ENCODE results near the gene EXOC3L4. TPM values are rescaled to one million over a fixed set of nuclear protein-coding genes. Genes with fewer than 3 reads are reported as not detected.

EXOC3L4 gene
- total RNA-seq, 1 donor from 2014 or later = 0.46 TPM

DNA sequence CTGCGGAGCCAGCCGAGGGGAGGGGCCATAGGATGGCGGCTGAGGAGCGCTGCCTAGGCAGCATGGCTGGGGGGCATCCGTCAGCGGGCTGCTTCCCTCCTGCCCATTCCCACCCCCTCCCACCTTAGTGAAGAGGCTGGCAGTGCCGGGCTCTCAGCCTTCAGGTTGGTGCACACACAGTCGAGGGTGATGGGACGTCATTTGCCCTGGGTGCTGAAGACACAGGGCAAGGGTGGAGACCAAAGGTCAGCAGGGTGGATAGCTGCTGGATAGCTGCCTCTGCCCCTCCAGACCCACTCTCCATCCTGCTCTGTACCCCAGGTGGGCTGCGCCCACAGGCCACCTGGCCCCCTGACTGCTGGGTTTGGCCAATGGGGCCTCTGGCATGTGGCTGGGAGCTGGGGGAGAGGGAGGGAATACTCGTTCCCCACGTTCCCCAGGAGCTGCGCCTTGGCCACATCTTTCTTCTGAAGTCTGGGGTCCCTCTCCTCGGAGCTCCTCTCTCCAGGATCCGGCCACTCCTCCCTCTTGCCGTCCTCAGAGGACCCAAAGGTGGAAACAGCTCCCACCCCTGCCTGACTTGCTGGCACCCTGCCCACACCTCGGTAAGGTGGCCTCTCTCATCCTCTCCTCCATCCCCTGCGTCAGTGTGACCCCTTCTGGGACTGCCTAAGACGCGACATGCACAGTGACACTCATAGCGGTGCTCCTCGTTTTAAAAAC is 26.0 kb upstream of the EXOC3L4 start:
- DNase-seq (ENCODE audit: low spot score) = no peak
- intact Hi-C loops (cut with DNase I) = no loop called here

GRCh38 chr14:103070263-103070885 is 24.2 kb upstream of the EXOC3L4 start:
- intact Hi-C loops (cut with DNase I) = no loop called here
- DNase-seq (ENCODE audit: low spot score) = no peak

DNA sequence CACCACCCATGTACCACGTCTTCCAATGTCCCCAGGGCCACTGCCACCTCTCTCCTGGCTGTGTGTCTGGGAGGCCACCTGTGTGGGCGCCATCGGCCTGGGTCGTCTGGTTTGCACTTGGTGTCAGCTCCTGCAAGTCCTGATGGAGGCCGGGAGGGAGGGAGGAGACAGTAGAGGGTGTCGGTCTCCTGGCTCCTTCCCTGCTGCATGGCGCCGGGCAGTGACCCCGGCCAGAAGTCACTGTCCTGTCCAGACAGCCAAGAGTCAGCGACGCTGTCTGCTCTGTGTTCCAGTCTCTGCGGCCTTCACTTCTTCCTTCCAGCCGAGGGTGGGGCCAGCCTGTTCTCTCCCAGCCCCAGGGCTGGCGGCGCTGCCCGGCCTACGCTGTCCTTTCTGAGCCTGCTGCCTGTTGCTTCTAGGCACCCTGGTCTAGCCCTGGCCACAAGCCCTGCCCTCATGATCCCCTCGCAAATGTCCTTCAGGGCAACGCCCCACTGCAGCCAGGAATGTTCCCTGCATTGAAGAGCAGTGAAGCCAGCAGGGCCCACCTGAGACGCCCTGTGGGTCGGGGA is 23.5 kb upstream of the EXOC3L4 start:
- intact Hi-C loops (cut with DNase I) = no loop called here

GRCh38 chr14:103071544-103072251 is 22.8 kb upstream of the EXOC3L4 start:
- DNase-seq (ENCODE audit: low spot score) = no peak
- intact Hi-C loops (cut with DNase I) = no loop called here

More for the DNA sequence above, 23.5 kb upstream of the EXOC3L4 start:
- no peak for DNase-seq (ENCODE audit: low spot score)

DNA sequence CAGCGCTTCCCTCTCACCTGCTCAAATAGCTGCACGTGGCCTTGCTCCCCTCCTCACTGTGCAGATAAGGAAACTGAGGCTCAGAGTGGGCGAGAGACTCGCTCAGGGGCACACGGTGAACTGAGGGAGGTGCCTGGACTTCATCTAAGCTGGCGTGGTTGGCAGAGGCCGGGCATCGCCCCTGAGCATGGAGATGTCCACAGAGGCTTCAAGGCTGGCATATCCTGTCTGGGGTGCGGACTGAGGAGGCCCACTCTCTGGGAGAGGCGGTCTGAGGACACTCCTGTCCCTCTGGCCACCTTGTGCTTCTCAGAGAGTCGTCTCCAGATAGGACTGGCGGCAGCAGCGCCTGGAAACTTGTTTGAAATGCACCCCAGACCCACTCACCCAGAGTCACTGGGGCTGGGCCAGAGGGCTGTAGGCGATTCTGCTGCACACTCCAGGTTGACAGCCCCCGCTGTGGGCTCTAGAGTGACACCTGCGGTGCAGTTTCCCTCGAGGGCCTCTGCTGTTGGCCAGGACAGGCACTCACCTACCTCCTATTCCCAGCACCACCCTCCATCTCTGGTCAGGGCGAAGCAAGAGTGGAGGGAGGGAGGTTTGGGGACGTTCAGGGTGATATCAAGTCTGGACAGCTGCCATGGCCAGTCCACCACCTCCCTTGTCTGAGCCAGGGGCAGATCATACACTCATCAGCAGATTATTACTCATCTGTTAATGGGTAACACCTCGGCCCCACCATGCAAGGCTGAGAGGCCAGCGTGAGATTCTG is 21.7 kb upstream of the EXOC3L4 start:
- DNase-seq (ENCODE audit: low spot score) = no peak
- intact Hi-C loops (cut with DNase I) = no loop called here

DNA sequence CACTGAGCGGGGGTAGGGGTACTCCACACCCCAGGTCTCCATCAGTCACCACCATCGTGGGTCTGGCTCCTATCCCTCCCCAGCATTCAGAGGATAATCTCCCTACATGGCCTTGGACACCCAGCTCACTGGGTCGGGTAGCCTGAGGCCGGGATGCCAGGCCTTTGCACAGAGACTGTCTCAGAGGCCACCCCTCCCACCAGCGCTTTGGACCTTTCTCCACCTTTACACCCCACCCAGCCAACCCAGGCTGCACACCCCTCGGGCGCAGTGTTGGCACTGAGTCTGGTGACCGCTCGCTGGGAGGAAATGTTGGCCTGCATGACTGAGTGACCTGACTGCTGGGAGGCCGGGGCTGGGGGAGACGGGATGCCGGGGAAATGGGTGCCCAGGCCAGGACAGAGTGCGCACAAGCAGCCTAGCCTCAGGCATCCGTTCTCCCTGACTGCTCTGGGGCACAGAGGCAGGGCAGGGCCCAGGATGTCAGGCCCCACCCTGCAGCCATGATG is 21.1 kb upstream of the EXOC3L4 start:
- intact Hi-C loops (cut with DNase I) = no loop called here
- no peak for DNase-seq (ENCODE audit: low spot score)

- intact Hi-C loops (cut with DNase I) = loop anchor here (2.0 kb wide), 1 partner anchor 219 kb away; no protein-coding TSS in a partner anchor
- DNase-seq (ENCODE audit: low spot score) = no peak
Observed at GRCh38 chr14:103073876-103074728, 20.4 kb upstream of the EXOC3L4 start.

DNA sequence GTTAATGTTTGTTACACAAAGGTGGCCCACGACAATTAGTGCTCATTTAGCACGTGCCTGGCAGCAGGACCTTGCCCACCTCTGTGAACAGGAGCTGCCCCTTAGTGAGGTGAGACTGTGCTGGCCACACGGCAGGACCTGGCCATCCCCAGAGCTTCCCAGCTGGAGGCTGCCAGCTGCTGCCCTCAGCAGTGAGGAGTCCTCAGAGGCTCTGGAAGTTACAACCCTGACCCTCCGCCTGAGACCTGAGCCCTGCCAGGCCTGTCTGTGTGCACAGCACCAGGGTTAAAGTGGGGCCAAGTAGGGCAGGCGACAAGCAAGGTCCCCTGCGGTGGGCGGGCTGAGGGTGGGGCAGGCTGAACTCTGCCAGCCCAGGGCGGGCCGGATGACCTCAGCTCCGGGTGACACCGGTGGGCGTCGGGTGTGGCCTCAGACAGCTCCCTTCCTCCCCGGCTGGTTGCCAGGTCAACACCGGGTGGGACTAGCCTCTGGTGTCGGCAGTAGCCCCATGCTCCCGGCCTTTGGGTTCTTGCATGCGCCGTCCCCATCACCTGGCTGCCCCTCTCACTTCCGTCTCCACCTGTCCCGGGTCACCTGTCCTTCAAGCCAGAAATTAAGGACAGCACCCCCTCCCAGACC is 19.7 kb upstream of the EXOC3L4 start:
- intact Hi-C loops (cut with DNase I) = loop anchor here (2.0 kb wide), 1 partner anchor 218 kb away; no protein-coding TSS in a partner anchor

DNA sequence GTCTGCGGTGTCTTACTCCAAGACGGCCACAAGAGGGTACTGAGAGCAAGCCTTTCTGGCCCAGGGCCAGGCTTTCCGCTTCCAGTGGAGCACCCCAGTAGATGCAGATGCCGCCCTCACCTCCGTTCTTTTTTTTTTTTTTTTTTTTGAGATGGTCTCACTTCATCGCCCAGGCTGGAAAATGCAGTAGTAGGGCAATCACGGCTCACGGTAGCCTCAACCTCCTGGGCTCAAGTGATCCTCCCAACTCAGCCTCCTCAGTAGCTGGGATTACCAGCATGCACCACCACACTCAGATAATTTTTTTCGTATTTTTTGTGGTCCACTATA is 16.1 kb upstream of the EXOC3L4 start:
- intact Hi-C loops (cut with DNase I) = no loop called here
- DNase-seq (ENCODE audit: low spot score) = no peak

More for the DNA sequence above, 19.7 kb upstream of the EXOC3L4 start:
- peak; percentile 86 for DNase-seq (ENCODE audit: low spot score)

- no peak for DNase-seq (ENCODE audit: low spot score)
- intact Hi-C loops (cut with DNase I) = no loop called here
Observed at GRCh38 chr14:103078860-103079587, 15.5 kb upstream of the EXOC3L4 start.

GRCh38 chr14:103081951-103082350 is 12.6 kb upstream of the EXOC3L4 start:
- intact Hi-C loops (cut with DNase I) = loop anchor here (10.0 kb wide), 1 partner anchor 393 kb away; no protein-coding TSS in a partner anchor
- no peak for DNase-seq (ENCODE audit: low spot score)

- DNase-seq (ENCODE audit: low spot score) = no peak
- intact Hi-C loops (cut with DNase I) = loop anchor here (10.0 kb wide), 1 partner anchor 391 kb away; no protein-coding TSS in a partner anchor
Observed at GRCh38 chr14:103084021-103084919, 10.3 kb upstream of the EXOC3L4 start, which contains the start of gene LBHD2. Gene LBHD2 (plus strand): TSS chr14:103084210. CDS start chr14:103086013, 1,803 bp downstream.

DNA sequence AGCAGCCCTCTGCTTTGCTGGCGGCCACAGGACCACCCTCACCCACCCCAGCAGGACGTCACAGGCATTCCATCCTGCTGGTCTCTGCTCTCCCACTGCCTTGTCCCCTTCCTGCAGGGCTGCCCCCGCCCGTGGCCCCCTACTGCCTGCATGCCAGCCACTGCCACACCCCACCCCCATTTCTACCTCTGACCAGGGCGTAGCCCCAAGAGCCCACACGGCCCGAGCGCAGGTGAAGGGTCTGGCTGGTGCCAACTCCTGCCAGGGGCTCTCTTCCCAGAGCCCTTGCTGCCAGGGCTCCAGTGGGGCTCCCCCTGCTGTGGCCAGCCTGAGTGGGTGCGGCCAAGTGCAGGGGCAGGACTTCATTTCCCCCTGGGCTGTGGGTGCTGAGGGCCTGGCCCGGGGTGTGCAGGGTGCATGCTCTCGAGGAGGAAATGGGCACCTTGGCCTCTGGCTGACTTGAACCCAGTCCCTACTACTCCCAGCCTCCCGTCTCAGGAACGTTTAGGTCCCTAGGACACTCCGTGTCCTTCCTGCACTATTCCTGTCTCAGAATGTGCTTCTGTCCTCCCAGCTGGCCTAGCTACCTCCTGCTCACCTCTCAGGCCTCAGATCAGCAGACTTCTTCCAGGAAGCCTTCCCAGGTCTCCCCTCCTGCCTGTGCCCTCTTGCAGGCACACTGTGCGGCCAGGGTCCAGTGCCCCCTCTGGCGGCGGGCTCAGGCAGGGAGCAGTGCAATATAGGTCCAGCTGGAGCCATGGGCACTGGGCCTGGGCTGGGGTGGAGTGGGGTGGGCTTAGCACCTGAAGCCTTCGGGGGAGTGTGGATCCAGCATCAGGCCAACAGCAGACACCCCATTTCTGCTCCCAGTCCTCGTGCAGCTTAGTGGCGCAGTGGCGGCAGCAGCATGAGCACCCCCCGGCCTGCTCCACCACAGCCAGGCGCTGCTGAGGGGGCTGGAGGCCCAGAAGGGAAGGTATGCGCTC is 9.1 kb upstream of the EXOC3L4 start:
- intact Hi-C loops (cut with DNase I) = loop anchor here (10.0 kb wide), 1 partner anchor 389 kb away; no protein-coding TSS in a partner anchor
- DNase-seq (ENCODE audit: low spot score) = no peak

DNA sequence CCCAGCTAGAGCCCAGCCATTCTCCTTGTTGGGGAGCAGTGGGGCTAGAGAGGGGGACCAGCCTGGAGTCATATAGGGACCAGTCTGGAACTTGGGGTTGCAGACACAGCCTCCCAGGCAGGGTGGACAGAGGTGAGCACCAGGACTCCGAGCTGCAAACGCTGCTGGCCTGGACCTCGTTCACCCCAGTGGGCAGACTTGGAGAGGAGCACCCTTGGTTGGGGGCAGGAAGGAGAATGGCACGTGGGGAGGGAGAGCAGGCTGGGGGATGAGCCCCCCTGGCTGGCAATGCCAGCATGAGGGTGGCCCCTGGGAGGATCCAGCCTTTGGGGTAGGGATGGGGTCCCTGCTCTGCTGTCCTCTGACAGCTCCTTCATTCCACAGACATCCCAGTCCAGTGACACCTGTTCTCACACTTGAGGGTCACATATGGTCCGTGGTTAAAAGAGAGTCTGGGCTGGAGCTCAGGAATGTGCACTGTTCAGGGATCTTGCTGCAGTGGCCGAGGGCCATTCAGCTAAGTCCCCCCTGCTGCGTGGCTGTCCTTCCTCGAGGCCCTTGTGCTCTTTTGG is 7.7 kb upstream of the EXOC3L4 start:
- intact Hi-C loops (cut with DNase I) = loop anchor here (10.0 kb wide), 1 partner anchor 388 kb away; no protein-coding TSS in a partner anchor
- DNase-seq (ENCODE audit: low spot score) = no peak

Data from cardiac septum (tissue), 1 donor.